Transverse colon (tissue), 4 donors: Measurements from ENCODE around the gene TMUB2. TPM values are rescaled to one million over a fixed set of nuclear protein-coding genes. Genes with fewer than 3 reads are reported as not detected.

ENCODE experiments used
- DNase-seq: peaks from one replicate; pipeline ENCODE4 v3.0.0-alpha.2; 2019
- H3K27ac ChIP-seq, 4 donors: fragments of 200-600 bp; sonication (generic); 2 replicates each; pipeline ENCODE4 v1.5.1; 2016 to 2018; ENCODE audit warnings: inconsistent platforms in 4 of 4
- H3K27me3 ChIP-seq: fragments of 200-600 bp; sonication (generic); 2 replicates; pipeline ENCODE4 v1.5.1; 2017; ENCODE audit warnings: inconsistent platforms
- H3K36me3 ChIP-seq, 4 donors: fragments of 200-600 bp; sonication (generic); 2 replicates each; pipeline ENCODE4 v1.5.1; 2017 to 2019; ENCODE audit warnings: inconsistent platforms in 4 of 4
- H3K4me1 ChIP-seq, 4 donors: fragments of 200-600 bp; sonication (generic); 2 replicates each; pipeline ENCODE4 v1.5.1; 2017 to 2020; ENCODE audit warnings: inconsistent platforms in 4 of 4
- H3K4me3 ChIP-seq, 4 donors: fragments of 200-600 bp; sonication (generic); 1 replicate in 1 of 4; 2 replicates in 3 of 4; pipeline versions ENCODE4 v1.5.1 to v1.6.1; 2017 to 2019; ENCODE audit warnings: inconsistent platforms in 4 of 4
- H3K9me3 ChIP-seq, 2 donors: fragments of 200-600 bp; sonication (generic); 2 replicates each; pipeline ENCODE4 v1.5.1; 2017 to 2019; ENCODE audit warnings: inconsistent platforms in 2 of 2
- EP300 ChIP-seq: sonication (generic); formaldehyde crosslinking; IDR thresholded peaks from one replicate; pipeline ENCODE4 v1.6.1; 2017; ENCODE audit warnings: antibody characterized with exemption, low read depth
- POLR2A ChIP-seq: fragments of 450-650 bp; IDR thresholded peaks from one replicate; pipeline ENCODE4 v1.6.1; 2016; ENCODE audit warnings: antibody characterized with exemption, mild to moderate bottlenecking, moderate library complexity
- POLR2AphosphoS5 ChIP-seq, 3 donors: sonication (generic); formaldehyde crosslinking; IDR thresholded peaks; one replicate each; pipeline ENCODE4 v1.6.1; 2016; ENCODE audit warnings: antibody characterized with exemption in 3 of 3
- WGBS, 2 donors: methylation state at CpG; one replicate each; pipeline ENCODE4 v1.1.5; 2018; ENCODE audit warnings: low coverage in 1 of 2; 5-methylcytosine and 5-hydroxymethylcytosine counted together
- in situ Hi-C, 4 donors: fragments of 200-750 bp; cut with MboI; loops; one replicate each; pipeline versions ENCODE4 v1.15.0 to v1.15.1; 2017; ENCODE audit warnings: low sequenced_read_pairs in 3 of 4, low pct_ligation_motif_present in 1 of 4, low pct_unique_long_range_greater_than_20kb in 1 of 4
- intact Hi-C: fragments of 100-400 bp; cut with DNase I; formaldehyde crosslinking; loops from one replicate; pipeline ENCODE4 v1.15.1; 2023; ENCODE audit warnings: low total_unique reads
- total RNA-seq, 4 donors: library from RNA; depleted of rRNA; stranded (reverse); fragments of >200 nt; gene quantifications; one replicate each; pipeline ENCODE4 v1.1.0, GENCODE V29; 2016
- TF ChIP-seq, protein P1 (sequence below), 5 experiments: fragments of 200-600 bp in 3 of 5; fragments of 450-650 bp in 2 of 5; sonication (generic) in 3 of 5; IDR thresholded peaks; 1 replicate in 2 of 5; 2 replicates in 3 of 5; pipeline ENCODE4 v1.5.1; 2016 to 2017; ENCODE audit warnings: antibody characterized with exemption in 5 of 5, inconsistent platforms in 3 of 5, mild to moderate bottlenecking in 2 of 5, moderate library complexity in 1 of 5

TMUB2 gene
- total RNA-seq, 4 donors from 2014 or later = 53.4 to 70.5 (median 60.6) TPM

DNA sequence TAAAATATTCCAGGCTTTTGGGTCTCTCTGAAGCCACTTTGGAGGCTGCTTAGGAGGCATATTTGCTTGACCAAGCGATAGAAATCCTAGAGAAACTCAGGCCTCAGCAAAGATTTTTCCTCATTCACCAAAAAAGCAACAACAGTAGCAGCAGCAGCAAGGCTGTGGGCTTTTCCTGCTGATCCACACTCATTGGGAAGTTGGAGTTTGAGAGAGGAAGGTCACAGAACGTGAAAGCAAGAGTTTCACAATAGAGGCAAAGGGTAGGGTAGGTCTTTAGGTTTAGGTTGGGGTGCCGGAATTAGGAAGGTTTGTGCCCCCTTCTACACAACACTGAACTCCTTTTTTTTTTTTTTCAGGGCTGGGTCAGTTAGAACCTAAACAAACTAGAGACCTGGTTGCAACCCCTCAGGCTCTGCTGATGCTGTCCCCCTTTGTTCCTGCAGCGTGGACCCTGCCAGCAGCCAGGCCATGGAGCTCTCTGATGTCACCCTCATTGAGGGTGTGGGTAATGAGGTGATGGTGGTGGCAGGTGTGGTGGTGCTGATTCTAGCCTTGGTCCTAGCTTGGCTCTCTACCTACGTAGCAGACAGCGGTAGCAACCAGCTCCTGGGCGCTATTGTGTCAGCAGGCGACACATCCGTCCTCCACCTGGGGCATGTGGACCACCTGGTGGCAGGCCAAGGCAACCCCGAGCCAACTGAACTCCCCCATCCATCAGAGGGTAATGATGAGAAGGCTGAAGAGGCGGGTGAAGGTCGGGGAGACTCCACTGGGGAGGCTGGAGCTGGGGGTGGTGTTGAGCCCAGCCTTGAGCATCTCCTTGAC is 2.0 kb downstream of the TMUB2 start:
- Histone ChIP-seq H3K27ac (peak overlapping the region; percentile 95 to 97 (median 96)), H3K4me3 (no peak overlapping the region), H3K9me3 (no peaks in the 10 kb centered on the region), H3K36me3 (peaks cover 0 to 12% (median 3%) of the 10 kb centered on the region in 4 donors), H3K4me1 (peaks cover 11 to 41% (median 36%) of the 10 kb centered on the region in 4 donors), H3K27me3 (no peaks in the 10 kb centered on the region)
- in situ Hi-C loops = no loop called here
- WGBS, 2 donors = 88 to 100% methylated on average over 7 to 12 of the region's 12 CpGs
- intact Hi-C loops = loop anchor here (10.0 kb wide), 1 partner anchor 956 kb away; the partner anchor contains the start of gene HEXIM1
- TF ChIP-seq, protein P1, sequence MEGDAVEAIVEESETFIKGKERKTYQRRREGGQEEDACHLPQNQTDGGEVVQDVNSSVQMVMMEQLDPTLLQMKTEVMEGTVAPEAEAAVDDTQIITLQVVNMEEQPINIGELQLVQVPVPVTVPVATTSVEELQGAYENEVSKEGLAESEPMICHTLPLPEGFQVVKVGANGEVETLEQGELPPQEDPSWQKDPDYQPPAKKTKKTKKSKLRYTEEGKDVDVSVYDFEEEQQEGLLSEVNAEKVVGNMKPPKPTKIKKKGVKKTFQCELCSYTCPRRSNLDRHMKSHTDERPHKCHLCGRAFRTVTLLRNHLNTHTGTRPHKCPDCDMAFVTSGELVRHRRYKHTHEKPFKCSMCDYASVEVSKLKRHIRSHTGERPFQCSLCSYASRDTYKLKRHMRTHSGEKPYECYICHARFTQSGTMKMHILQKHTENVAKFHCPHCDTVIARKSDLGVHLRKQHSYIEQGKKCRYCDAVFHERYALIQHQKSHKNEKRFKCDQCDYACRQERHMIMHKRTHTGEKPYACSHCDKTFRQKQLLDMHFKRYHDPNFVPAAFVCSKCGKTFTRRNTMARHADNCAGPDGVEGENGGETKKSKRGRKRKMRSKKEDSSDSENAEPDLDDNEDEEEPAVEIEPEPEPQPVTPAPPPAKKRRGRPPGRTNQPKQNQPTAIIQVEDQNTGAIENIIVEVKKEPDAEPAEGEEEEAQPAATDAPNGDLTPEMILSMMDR (IDR thresholded peaks at IDR 0.05) = no peak
- TF ChIP-seq POLR2A (no peak), EP300 (no peak), POLR2AphosphoS5 (IDR thresholded peaks at IDR 0.05) (no peak)
- no peak for DNase-seq

DNA sequence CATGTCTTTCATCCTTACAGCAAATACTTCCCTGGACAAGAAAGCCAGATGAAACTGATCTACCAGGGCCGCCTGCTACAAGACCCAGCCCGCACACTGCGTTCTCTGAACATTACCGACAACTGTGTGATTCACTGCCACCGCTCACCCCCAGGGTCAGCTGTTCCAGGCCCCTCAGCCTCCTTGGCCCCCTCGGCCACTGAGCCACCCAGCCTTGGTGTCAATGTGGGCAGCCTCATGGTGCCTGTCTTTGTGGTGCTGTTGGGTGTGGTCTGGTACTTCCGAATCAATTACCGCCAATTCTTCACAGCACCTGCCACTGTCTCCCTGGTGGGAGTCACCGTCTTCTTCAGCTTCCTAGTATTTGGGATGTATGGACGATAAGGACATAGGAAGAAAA is 3.7 kb downstream of the TMUB2 start:
- H3K9me3 ChIP-seq = no peaks in the 10 kb centered on the region
- no peaks in the 10 kb centered on the region for H3K27me3 ChIP-seq
- WGBS, 2 donors = 91% methylated on average over 10 of the region's 10 CpGs; no CpG with 5 or more reads in 1 of the 2 donors
- TF ChIP-seq, protein P1 (IDR thresholded peaks at IDR 0.05) = no peak
- TF ChIP-seq EP300 (no peak), POLR2A (no peak), POLR2AphosphoS5 (IDR thresholded peaks at IDR 0.05) (no peak)
- no peak overlapping the region for H3K27ac ChIP-seq
- H3K36me3 ChIP-seq = peaks cover 0 to 26% (median 7%) of the 10 kb centered on the region in 4 donors
- H3K4me1 ChIP-seq = peaks cover 4 to 29% (median 28%) of the 10 kb centered on the region in 4 donors
- DNase-seq = no peak
- no peak overlapping the region for H3K4me3 ChIP-seq
- intact Hi-C loops = loop anchor here (10.0 kb wide), 1 partner anchor 1986 kb away; no protein-coding TSS in a partner anchor
- in situ Hi-C loops = no loop called here

DNA sequence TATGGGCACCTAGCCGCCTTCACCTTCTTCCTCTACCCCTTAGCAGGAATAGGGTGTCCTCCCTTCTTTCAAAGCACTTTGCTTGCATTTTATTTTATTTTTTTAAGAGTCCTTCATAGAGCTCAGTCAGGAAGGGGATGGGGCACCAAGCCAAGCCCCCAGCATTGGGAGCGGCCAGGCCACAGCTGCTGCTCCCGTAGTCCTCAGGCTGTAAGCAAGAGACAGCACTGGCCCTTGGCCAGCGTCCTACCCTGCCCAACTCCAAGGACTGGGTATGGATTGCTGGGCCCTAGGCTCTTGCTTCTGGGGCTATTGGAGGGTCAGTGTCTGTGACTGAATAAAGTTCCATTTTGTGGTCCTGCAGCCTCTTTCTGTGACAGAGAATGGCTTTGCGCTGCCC is 4.6 kb downstream of the TMUB2 start:
- H3K4me1 ChIP-seq = peaks cover 0 to 24% (median 22%) of the 10 kb centered on the region in 4 donors
- in situ Hi-C loops = no loop called here
- peaks cover 0 to 26% (median 7%) of the 10 kb centered on the region in 4 donors for H3K36me3 ChIP-seq
- WGBS, 2 donors = 81% methylated on average over 5 of the region's 5 CpGs; no CpG with 5 or more reads in 1 of the 2 donors
- H3K27ac ChIP-seq = peak overlapping the region in 3 of 4 donors; percentile 59 to 69 (median 59)
- TF ChIP-seq POLR2AphosphoS5 (IDR thresholded peaks at IDR 0.05) = no peak
- TF ChIP-seq, protein P1 (IDR thresholded peaks at IDR 0.05) = no peak
- TF ChIP-seq EP300 = no peak
- no peak for TF ChIP-seq POLR2A
- no peak for DNase-seq
- H3K27me3 ChIP-seq = no peaks in the 10 kb centered on the region
- intact Hi-C loops = loop anchor here (10.0 kb wide), 1 partner anchor 1987 kb away; no protein-coding TSS in a partner anchor
- no peak overlapping the region for H3K4me3 ChIP-seq
- no peaks in the 10 kb centered on the region for H3K9me3 ChIP-seq

DNA sequence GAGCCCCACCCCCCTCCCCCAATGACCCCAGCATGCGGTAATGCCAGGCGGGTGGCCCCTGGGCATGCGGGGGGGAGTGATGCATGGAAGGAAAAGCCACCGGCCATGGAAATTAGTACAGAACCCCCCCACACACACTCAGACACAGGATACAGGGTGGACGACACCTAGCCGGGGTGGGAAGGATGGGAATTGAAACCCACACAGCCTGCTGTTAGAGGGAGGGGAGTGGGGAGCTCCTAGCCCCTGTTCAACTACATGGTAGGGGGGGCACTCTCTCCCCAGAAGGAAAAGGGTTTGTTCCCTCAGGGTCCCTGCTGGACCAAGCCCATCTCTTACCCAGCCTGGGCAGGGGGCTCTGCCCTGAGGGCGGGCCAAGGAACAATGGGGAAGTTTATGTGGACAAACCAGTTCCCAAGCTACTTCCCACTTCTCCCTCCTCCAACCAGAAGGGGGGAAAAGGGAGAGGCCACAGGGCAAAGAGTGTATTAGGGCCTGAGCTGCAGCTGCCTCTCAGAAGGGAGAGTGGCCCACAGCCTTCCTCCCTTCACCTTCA is 5.2 kb downstream of the TMUB2 start:
- TF ChIP-seq, protein P1 (IDR thresholded peaks at IDR 0.05) = no peak
- TF ChIP-seq POLR2A (peak; percentile 55), EP300 (no peak), POLR2AphosphoS5 (IDR thresholded peaks at IDR 0.05) (peak in 2 of 3 donors; percentile 20 to 35)
- DNase-seq = peak; percentile 67
- peak overlapping the region; percentile 59 to 69 (median 60) for H3K27ac ChIP-seq
- H3K4me1 ChIP-seq = peaks cover 0 to 26% (median 22%) of the 10 kb centered on the region in 4 donors
- in situ Hi-C loops (no loop called here), intact Hi-C loops (loop anchor here (10.0 kb wide), 1 partner anchor 1987 kb away; no protein-coding TSS in a partner anchor)
- H3K4me3 ChIP-seq = no peak overlapping the region
- 62% methylated on average over 7 of the region's 7 CpGs; no CpG with 5 or more reads in 1 of the 2 donors for WGBS, 2 donors
- peaks cover 0 to 26% (median 7%) of the 10 kb centered on the region in 4 donors for H3K36me3 ChIP-seq
- H3K27me3 ChIP-seq = no peaks in the 10 kb centered on the region
- no peaks in the 10 kb centered on the region for H3K9me3 ChIP-seq
